GM19043 (cell line): Measurements from ENCODE around the gene EEFSEC.

Experiments
- ATAC-seq: cut with Tn5 transposase; IDR thresholded peaks from one replicate; pipeline ENCODE4 v1.9.1; 2021; ENCODE audit warnings: low read depth; ENCODE audit not compliant: unreplicated experiment

Gene EEFSEC

DNA sequence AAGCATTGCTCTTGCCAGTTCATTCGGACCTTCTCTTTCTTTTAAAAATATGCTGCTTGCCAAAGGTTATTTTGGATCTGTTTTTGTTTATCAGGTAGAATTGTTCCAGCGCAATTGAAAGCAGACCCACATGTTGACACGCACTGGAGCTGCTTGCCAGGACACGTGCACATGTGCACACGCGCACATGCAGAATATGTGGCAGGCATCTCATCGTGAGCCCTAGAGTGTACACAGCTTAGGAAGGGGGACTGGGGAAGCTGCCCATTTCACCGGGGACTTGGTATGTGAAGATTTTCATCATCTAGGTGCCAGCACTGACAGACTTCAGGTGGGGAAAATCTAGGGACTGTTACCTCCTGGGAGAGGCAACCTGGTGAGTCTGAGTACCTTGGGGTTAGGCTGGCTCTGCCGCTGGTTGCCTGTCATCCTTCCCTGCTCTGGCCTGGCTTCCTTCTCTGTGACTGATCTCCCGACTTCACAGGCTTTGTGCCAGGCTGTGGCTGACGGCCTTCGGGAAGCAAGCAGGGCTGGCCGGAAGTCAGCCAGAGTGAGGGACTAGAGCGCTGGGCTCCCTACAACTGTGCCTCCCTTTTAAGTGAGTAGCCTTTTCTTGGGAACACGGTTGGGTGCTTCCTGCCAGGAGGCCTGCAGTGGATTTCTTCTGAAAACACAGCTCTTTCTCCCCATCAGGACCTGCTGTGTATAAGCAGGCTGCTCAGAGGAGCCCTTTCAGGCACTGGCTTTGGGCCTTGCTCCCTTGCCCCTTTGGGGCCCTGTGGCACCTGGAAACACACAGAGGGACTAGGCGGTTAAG is 129.3 kb downstream of the EEFSEC start:
- no peak for ATAC-seq

- no peak for ATAC-seq
These were observed 130.1 kb downstream of the EEFSEC start for GRCh38 chr3:128283421-128283820.

DNA sequence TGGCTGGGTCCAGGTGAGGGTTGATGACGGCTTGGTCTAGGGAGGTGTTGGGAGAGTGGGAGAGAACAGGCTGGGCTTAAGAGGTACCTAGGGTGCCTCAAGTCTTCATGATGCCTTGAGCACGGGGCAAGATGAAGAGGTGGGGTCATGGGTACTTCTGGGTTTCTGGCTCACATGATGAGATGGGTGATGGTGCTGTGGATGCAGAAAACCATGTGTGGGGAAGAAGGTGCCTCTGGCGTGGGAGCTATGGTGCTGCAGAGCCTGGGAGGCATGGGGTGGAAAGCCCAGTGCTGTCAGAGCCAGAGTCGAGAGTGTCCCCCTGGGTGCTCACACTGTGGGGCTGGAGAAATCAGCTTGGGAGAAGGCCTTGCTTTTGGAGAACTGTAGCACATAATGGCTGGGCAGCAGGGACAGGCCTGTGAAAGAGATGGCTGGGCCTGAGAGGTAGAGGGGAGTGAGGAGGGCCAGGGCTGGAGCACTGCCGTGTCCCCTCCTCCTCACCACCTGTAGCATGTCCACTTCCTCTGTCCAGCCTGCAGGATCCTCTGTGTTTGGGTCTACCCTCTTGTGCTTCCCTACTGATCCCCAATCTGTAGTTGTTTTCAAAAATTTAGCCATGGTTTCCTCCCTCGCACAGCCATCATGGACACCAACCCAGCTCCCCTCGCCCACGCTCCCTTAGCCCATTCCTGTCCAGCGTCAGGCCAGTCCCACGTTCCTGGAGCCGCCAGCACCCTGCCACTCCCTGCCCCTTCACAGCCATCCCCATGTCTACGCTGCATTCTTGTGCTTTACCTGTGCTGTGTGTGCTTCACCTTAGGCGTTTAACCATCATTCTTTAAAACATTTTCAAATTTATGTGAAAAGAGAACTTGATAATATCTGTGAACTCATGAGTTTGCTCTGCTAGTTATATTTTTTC is 132.0 kb downstream of the EEFSEC start:
- ATAC-seq, result no peak

DNA sequence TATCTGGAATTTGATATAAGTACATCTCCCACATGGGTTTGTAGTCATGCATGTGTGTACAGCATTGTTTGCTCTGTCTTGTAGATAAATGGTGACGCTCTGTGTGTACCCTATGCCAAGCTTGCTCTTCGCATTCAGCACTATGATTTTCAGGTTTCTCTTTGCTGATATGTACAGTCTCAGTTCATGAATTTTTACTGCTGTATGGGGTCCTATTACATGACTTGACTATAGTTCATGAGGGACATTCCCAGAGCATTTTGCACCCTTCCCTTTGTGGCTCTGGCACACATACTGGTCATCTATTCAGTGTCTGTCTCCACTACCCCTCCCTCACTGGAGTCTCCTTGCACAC is 132.7 kb downstream of the EEFSEC start:
- no peak for ATAC-seq

DNA sequence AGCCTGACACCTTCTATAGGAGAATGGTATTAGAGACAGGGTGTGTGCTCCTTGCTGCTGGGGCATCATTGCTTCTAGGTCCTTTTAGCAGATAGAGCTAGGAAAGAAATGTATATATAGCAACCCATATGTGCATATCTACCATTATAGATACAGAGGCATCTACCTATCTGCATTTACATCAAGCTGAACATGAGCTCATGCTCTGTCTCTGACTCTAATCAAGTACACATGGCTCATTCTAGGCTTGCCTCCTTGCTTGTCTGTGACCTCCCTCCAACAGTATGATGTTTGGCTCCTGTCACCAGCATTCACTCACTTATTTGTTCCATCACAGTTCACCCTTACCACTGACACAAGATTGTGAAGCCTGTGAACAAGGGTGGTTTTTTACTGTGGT is 133.4 kb downstream of the EEFSEC start:
- ATAC-seq, result no peak

GRCh38 chr3:128287216-128287615 is 133.9 kb downstream of the EEFSEC start:
- ATAC-seq, result no peak

- ATAC-seq, result no peak
These were observed 136.3 kb downstream of the EEFSEC start for GRCh38 chr3:128289534-128289933.

DNA sequence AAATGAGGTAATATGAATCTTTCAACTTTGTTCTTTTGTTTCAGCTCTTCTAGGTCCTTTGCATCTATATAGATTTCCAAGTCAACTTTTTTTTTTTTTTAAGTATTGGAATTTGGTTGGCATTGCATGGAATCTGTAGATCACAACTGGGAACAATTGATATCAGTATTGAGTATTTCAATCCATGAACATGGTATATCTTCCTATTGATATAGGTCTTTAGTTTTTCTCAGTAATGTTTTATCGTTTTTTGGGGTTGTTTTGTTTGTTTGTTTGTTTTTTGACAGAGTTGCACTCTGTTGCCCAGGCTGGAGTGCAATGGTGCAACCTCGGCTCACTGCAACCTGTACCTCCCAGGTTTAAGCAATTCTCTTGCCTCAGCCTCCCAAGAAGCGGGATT is 137.2 kb downstream of the EEFSEC start:
- ATAC-seq, result no peak

DNA sequence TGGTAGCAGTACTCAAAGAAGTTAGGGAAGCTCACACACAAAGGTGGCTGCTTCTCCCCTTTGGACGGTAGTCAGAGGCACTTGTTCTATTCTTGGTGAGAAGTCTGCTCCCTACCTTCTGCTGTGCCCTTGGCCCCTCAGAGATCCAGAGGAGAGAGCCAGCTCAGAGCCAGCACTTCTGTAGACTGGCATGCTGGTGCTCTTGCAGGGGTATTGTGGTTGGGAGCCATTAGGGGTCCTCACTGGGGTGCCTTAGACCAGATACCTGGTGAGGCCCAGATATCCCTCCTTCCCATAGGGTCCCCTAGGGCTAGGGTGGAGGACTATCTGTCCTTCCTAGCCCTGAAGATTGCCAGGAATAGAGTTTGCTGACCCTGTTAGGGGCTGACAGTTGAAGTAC is 140.6 kb downstream of the EEFSEC start:
- no peak for ATAC-seq

GRCh38 chr3:128294999-128295468 is 141.8 kb downstream of the EEFSEC start:
- no peak for ATAC-seq

DNA sequence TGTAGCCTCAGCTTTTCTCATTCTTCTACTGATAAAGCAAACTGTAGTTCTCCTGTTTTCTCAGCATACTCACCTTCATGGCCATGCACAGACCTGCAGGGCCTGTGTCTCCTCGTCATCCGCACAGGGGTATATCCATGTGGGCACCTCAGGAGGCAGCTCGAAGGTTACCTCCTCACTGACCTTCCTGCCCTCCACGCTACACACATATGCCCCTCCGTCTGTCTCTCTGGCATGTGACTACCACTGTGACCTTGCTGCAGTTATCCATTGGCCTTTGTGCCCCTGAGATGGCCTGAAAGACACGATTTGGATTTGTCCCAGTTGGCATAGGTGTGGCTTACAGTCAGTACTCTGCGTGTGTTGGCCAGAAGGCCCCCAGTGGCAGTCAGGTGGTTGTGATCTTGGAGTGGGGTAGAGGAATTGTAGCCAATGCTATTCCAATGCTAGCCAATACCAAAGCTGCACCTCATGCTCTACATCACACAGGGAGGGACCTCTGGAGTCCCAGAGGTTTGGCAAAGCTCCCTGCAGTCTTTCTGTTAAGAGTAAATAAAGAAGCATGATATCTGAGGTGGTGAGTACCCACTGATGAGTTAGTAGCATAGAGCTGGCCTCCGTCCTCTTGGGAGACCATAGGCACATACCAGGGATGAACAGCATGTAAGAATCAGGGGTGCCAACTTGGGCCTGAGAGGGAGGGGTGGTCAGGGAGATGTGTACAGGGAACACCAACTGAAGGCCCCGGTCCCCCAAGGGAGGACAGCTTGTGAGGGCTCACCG is 143.4 kb downstream of the EEFSEC start:
- no peak for ATAC-seq

GRCh38 chr3:128297401-128298138 is 144.3 kb downstream of the EEFSEC start:
- no peak for ATAC-seq

- ATAC-seq, result no peak
These were observed 148.1 kb downstream of the EEFSEC start for GRCh38 chr3:128301186-128302023.

DNA sequence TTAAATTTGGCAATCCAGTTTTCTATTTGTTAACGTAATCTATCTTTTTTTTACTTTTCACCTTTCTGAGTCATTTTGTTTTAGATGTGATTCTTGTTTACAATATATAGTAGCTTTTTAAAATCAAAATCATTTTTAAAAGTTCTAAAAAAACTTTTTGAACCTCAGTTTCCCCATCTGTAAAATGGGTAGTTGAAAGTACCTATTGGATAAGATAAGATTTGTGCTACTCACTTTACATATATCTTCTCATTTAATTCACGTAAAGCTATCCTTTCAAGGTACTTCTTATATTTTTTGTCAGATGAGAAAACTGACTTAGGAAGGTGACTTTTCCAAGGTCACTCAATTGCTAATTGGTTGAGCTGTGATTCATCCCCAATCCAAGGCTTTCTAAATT is 153.2 kb downstream of the EEFSEC start:
- ATAC-seq, result no peak

DNA sequence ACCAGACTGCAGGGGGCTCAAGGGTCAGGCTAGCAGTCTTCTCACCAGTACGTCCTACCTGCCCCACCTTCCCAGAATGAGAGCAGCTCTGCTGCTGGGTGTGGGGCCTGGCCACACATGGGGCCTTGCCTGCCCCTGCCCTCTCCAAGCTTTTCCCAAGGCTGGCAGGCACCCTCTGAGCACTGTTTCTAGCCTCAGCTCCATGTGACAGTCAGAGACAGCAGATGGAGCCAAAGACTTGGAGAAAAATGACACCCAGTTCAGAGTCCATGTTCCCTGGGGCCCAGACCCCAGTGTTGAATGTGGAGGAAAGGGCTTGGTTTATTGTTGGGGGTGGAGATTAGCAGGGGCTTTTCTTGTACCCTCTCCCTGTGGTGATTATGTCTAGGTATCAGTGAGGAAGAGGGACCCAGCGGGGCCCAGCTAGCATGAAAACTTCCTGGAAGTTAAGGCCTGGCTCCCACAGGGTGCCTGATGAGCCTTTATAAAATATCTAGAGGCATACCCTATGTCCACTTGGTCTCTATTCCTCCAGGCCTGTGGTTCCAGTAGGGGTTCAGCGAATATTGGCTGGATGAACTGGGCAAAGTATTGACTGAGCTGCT is 153.8 kb downstream of the EEFSEC start:
- no peak for ATAC-seq

GRCh38 chr3:128307781-128308469 is 154.6 kb downstream of the EEFSEC start:
- no peak for ATAC-seq

GRCh38 chr3:128309026-128309425 is 155.7 kb downstream of the EEFSEC start:
- no peak for ATAC-seq
